Stomach (tissue), 9 donors: ENCODE data around the gene INSR. TPM values are rescaled to one million over a fixed set of nuclear protein-coding genes. Genes with fewer than 3 reads are reported as not detected.

ENCODE experiments used
- DNase-seq, 2 donors: peaks; one replicate each; pipeline versions ENCODE4 v3.0.0 to v3.0.0-alpha.2; 2013 to 2019
- H3K27ac ChIP-seq, 5 donors: fragments of 200-600 bp in 4 of 5; sonication (generic) in 4 of 5; one replicate each; pipeline ENCODE4 v1.5.1; 2013 to 2019; ENCODE audit warnings: mild to moderate bottlenecking in 1 of 5, moderate library complexity in 1 of 5
- H3K27me3 ChIP-seq, 3 donors: fragments of 200-600 bp; sonication (generic); one replicate each; pipeline ENCODE4 v1.5.1; 2017 to 2019; ENCODE audit warnings: mixed run types in 1 of 3
- H3K36me3 ChIP-seq, 4 donors: fragments of 200-600 bp; sonication (generic); 1 replicate in 3 of 4; 2 replicates in 1 of 4; pipeline ENCODE4 v1.5.1; 2016 to 2019
- H3K4me1 ChIP-seq, 4 donors: fragments of 200-600 bp; sonication (generic); one replicate each; pipeline ENCODE4 v1.5.1; 2016 to 2019
- H3K4me3 ChIP-seq, 4 donors: fragments of 200-600 bp; sonication (generic) in 3 of 4; one replicate each; pipeline ENCODE4 v1.5.1; 2016 to 2019; ENCODE audit warnings: mild to moderate bottlenecking in 1 of 4
- H3K9me3 ChIP-seq, 4 donors: fragments of 200-600 bp; sonication (generic); one replicate each; pipeline ENCODE4 v1.5.1; 2016 to 2019
- EP300 ChIP-seq: sonication (generic); formaldehyde crosslinking; IDR thresholded peaks from one replicate; pipeline ENCODE4 v1.6.1; 2017; ENCODE audit warnings: antibody characterized with exemption
- POLR2A ChIP-seq, 4 donors: fragments of 450-650 bp; IDR thresholded peaks; one replicate each; pipeline ENCODE4 v1.6.1; 2016; ENCODE audit warnings: antibody characterized with exemption in 4 of 4, control low read depth in 2 of 4, mild to moderate bottlenecking in 1 of 4, moderate library complexity in 1 of 4
- POLR2AphosphoS5 ChIP-seq, 3 donors: sonication (generic); formaldehyde crosslinking; IDR thresholded peaks; one replicate each; pipeline ENCODE4 v1.6.1; 2016; ENCODE audit warnings: antibody characterized with exemption in 3 of 3
- WGBS, 5 donors: extraction: QIAGEN DNeasy Blood & Tissue Kit in 3 of 5; methylation state at CpG; one replicate each; pipeline versions ENCODE4 v1.1.5 to v1.1.7; 2013 to 2018; 5-methylcytosine and 5-hydroxymethylcytosine counted together
- intact Hi-C: fragments of 100-400 bp; cut with DNase I; formaldehyde crosslinking; loops from one replicate; pipeline ENCODE4 v1.15.1; 2023; ENCODE audit warnings: low total_unique reads
- polyA plus RNA-seq, 3 donors: library from polyadenylated mRNA; stranded (reverse); fragments of 200-250 nt; gene quantifications; one replicate each; pipeline ENCODE4 v1.2.3, GENCODE V29; 2013
- total RNA-seq, 5 donors: library from RNA; depleted of rRNA; stranded (reverse); fragments of >200 nt; gene quantifications; one replicate each; pipeline versions ENCODE4 v1.1.0 to v1.2.3, GENCODE V29; 2014 to 2016
- TF ChIP-seq, protein P1 (sequence below), 7 experiments: fragments of 450-650 bp in 4 of 7; fragments of 200-600 bp in 3 of 7; sonication (generic) in 3 of 7; IDR thresholded peaks; one replicate each; pipeline ENCODE4 v1.5.1; 2016 to 2019; ENCODE audit warnings: antibody characterized with exemption in 7 of 7, control low read depth in 2 of 7, mild to moderate bottlenecking in 1 of 7
- donor health status: healthy with polysubstance abuse.
- donor health status: Bipolar disorder and iron deficiency.
- donor health status: healthy.

Gene INSR
- total and polyA plus RNA-seq, 8 donors, result 4.4 to 513 (median 66.4) TPM

DNA sequence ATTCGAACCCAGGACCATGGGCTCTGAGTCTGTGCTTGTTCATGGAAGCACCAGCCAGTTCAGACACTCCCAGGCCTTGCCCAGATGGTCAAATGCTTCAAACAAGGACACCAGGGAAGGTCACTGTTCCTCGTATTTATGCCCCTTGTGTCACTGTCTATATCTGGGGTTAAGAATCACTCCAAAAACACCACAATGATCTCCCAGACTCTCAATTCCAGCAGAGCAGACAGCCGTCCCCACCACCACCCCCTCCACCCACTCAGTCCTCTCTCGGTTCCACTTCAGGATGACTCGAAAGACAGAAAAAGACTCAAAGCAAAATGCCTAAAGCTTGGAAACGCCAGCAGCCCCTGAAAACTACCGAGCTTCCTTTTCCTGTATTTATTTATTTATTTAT, 79.0 kb downstream of the INSR start:
- 65 to 81% (median 79%) methylated on average over 7 of the region's 7 CpGs for WGBS, 5 donors
- Histone ChIP-seq H3K27ac (no peak overlapping the region), H3K27me3 (no peaks in the 10 kb centered on the region), H3K9me3 (no peaks in the 10 kb centered on the region), H3K4me1 (peaks cover 6 to 46% (median 40%) of the 10 kb centered on the region in 4 donors), H3K36me3 (no peaks in the 10 kb centered on the region), H3K4me3 (no peak overlapping the region)
- no peak for DNase-seq
- TF ChIP-seq POLR2A (IDR thresholded peaks at IDR 0.05) (no peak), EP300 (no peak), POLR2AphosphoS5 (IDR thresholded peaks at IDR 0.05) (no peak)
- TF ChIP-seq, protein P1, sequence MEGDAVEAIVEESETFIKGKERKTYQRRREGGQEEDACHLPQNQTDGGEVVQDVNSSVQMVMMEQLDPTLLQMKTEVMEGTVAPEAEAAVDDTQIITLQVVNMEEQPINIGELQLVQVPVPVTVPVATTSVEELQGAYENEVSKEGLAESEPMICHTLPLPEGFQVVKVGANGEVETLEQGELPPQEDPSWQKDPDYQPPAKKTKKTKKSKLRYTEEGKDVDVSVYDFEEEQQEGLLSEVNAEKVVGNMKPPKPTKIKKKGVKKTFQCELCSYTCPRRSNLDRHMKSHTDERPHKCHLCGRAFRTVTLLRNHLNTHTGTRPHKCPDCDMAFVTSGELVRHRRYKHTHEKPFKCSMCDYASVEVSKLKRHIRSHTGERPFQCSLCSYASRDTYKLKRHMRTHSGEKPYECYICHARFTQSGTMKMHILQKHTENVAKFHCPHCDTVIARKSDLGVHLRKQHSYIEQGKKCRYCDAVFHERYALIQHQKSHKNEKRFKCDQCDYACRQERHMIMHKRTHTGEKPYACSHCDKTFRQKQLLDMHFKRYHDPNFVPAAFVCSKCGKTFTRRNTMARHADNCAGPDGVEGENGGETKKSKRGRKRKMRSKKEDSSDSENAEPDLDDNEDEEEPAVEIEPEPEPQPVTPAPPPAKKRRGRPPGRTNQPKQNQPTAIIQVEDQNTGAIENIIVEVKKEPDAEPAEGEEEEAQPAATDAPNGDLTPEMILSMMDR (IDR thresholded peaks at IDR 0.05), result no peak
- intact Hi-C loops, result no loop called here

DNA sequence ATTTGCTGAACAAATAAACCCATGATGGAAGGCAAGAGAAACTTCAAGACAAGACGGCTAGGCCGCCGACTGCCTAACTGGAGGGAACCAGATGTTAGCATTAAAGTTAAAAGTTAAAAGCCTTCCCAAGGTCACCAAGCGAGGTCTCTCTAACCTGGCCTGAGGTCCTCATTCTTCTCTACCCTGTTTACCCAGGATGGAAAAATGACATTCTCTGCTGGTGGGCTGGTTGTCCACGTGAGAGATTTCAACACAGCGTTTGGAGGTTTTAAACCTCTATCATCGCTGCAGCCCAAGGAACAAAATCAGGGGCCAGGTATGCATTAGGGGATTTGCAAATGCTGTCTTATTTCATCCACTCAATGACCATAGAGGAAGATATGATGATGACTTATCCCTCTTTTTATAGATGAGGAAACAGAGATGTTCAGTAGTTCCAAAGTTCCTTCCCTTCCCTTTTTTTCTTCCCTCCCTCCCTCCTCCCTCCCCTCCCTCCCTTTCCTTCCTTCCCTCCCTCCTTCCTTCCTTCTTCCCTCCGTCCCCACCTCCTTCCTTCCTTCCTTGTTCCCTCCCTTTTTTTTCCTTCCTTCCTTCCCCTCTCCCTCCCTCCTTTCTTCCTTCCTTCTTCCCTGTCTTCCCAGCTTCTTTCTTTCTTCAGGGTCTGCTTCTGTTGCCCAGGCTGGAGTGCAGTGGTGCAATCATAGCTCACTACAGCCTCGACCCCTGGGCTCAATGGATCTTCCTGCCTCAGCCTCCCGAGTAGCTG, 79.7 kb downstream of the INSR start:
- H3K27me3 ChIP-seq, result no peaks in the 10 kb centered on the region
- intact Hi-C loops, result no loop called here
- peaks cover 6 to 46% (median 40%) of the 10 kb centered on the region in 4 donors for H3K4me1 ChIP-seq
- DNase-seq, result peak in 1 of 2 donors; percentile 56
- H3K36me3 ChIP-seq, result no peaks in the 10 kb centered on the region
- H3K9me3 ChIP-seq, result no peaks in the 10 kb centered on the region
- TF ChIP-seq POLR2AphosphoS5 (IDR thresholded peaks at IDR 0.05), result no peak
- TF ChIP-seq, protein P1 (IDR thresholded peaks at IDR 0.05), result no peak
- H3K4me3 ChIP-seq, result no peak overlapping the region
- H3K27ac ChIP-seq, result no peak overlapping the region
- WGBS, 5 donors, result 60 to 77% (median 66%) methylated on average over 10 of the region's 10 CpGs

DNA sequence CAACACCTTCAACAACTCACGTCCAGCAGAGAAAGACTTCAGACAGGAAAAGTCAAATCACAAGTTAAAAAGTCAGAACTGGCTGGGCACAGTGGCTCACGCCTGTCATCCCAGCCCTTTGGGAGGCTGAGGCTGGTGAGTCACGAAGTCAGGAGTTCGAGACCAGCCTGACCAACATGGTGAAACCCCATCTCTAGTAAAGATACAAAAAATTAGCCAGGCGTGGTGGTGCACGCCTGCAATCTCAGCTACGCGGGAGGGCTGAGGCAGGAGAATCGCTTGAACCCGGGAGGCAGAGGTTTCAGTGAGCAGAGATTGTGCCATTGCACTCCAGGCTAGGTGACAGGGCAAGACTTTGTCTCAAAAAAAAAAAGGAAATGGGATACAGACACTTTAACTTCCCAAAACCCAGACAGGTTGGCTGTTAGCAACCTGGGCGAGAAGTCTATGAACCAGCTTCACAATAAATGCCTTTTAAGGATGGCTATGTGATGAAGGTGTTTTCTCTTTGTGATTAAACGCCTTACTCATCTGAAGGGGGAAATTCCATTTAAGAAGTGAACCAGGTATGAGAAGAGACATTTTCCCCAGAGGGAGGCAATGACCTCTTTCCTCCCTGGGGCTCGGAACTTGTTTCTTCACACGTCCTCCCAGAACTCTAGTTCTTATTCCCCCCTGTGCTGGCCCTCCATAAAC, 80.4 kb downstream of the INSR start:
- Histone ChIP-seq H3K36me3 (no peaks in the 10 kb centered on the region), H3K27ac (no peak overlapping the region), H3K27me3 (no peaks in the 10 kb centered on the region), H3K4me1 (peaks cover 6 to 52% (median 40%) of the 10 kb centered on the region in 4 donors), H3K9me3 (no peaks in the 10 kb centered on the region), H3K4me3 (no peak overlapping the region)
- DNase-seq, result no peak
- WGBS, 5 donors, result 79 to 83% (median 80%) methylated on average over 14 of the region's 14 CpGs
- intact Hi-C loops, result no loop called here
- TF ChIP-seq EP300 (no peak), POLR2AphosphoS5 (IDR thresholded peaks at IDR 0.05) (no peak), POLR2A (IDR thresholded peaks at IDR 0.05) (no peak)
- TF ChIP-seq, protein P1 (IDR thresholded peaks at IDR 0.05), result no peak

DNA sequence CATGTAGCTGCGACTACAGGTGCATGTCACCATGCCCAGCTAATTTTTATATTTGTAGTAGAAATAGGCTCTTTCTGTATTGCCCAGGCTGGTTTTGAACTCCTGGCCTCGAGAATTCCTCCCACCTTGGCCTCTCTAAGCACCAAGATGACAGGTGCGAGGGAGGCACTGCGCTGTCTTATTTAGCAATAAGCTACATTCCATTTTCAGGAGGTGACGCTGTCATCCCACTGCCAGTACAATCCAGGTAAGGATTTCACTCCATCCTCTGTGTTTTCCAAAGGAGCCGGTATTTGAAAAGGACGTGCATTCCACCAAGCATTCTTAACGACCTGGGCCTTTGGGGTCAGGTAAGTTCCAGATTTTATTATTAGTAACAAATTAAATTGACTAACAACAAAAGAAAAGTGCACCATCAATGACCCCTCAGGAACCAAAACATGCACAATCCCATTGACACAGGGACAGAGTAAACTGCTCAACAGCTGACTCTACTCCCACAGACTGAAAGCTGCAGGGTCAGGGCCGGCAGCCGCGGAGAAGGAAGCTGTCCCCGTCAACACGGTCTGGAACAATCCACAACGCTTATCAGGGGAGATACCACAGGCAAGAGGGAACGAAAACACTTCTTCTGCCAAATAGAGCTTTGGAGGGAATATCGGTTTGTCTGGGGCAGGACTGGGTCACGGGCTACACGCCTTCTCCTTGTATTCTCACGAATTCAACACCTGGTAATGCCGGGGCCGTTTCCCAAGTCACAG, 82.8 kb downstream of the INSR start:
- Histone ChIP-seq H3K9me3 (no peaks in the 10 kb centered on the region), H3K4me3 (peak overlapping the region in 2 of 4 donors; percentile 5 to 8), H3K4me1 (peaks cover 6 to 61% (median 43%) of the 10 kb centered on the region in 4 donors), H3K27ac (peak overlapping the region in 4 of 5 donors; percentile 35 to 62 (median 55)), H3K36me3 (no peaks in the 10 kb centered on the region), H3K27me3 (no peaks in the 10 kb centered on the region)
- DNase-seq, result peak; percentile 74 to 78
- 31 to 49% (median 39%) methylated on average over 21 of the region's 21 CpGs for WGBS, 5 donors
- TF ChIP-seq, protein P1 (IDR thresholded peaks at IDR 0.05), result no peak
- no peak for TF ChIP-seq EP300
- TF ChIP-seq POLR2AphosphoS5 (IDR thresholded peaks at IDR 0.05), result peak in 2 of 3 donors; percentile 58 to 82
- no peak for TF ChIP-seq POLR2A (IDR thresholded peaks at IDR 0.05)
- intact Hi-C loops, result no loop called here
